Psoas muscle (tissue), 8 donors: ENCODE measurements around the gene SLAMF7. TPM values are rescaled to one million over a fixed set of nuclear protein-coding genes. Genes with fewer than 3 reads are reported as not detected.

Experiments
- ATAC-seq, 4 donors: fragments of 200-7000 bp; cut with Tn5 transposase; one replicate each; pipeline ENCODE4 v1.9.1; 2020; ENCODE audit warnings: moderate library complexity in 3 of 4, mild to moderate bottlenecking in 2 of 4
- DNase-seq, 2 donors: peaks; one replicate each; pipeline ENCODE4 v3.0.0-alpha.2; 2020
- H3K27ac ChIP-seq: fragments of 200-600 bp; one replicate; pipeline ENCODE4 v1.8.0; 2022
- H3K27me3 ChIP-seq, 3 donors: fragments of 200-600 bp in 1 of 3; one replicate each; pipeline versions ENCODE4 v1.6.1 to v1.8.0; 2013 to 2022; ENCODE audit warnings: low read length in 2 of 3, mild to moderate bottlenecking in 2 of 3, moderate library complexity in 1 of 3; ENCODE audit not compliant: insufficient read depth in 3 of 3
- H3K36me3 ChIP-seq, 2 donors: fragments of 200-600 bp in 1 of 2; one replicate each; pipeline versions ENCODE4 v1.6.1 to v1.8.0; 2013 to 2022; ENCODE audit warnings: low read depth in 1 of 2, mild to moderate bottlenecking in 1 of 2, moderate library complexity in 1 of 2; ENCODE audit not compliant: insufficient read depth in 1 of 2
- H3K4me1 ChIP-seq: fragments of 200-600 bp; one replicate; pipeline ENCODE4 v1.8.0; 2022
- H3K4me3 ChIP-seq: fragments of 200-600 bp; one replicate; pipeline ENCODE4 v1.8.0; 2022; ENCODE audit warnings: mild to moderate bottlenecking
- H3K9me3 ChIP-seq: fragments of 200-600 bp; one replicate; pipeline ENCODE4 v1.8.0; 2022
- WGBS, 3 donors: extraction: QIAGEN DNeasy Blood & Tissue Kit; methylation state at CpG; one replicate each; pipeline versions ENCODE4 v1.1.6 to v1.1.7; 2013; 5-methylcytosine and 5-hydroxymethylcytosine counted together
- intact Hi-C, 2 donors: fragments of 100-400 bp; cut with DNase I; formaldehyde crosslinking; loops; one replicate each; pipeline versions ENCODE4 v1.11.0 to v1.14.2; 2022
- polyA plus RNA-seq, 3 donors: library from polyadenylated mRNA; stranded (reverse); fragments of 200-250 nt; gene quantifications; one replicate each; pipeline ENCODE4 v1.2.3, GENCODE V29; 2013
- total RNA-seq, 4 donors: library from RNA; stranded (reverse); fragmentation: NEBNext Ultra II Directional in 2 of 4; extraction: Animal tissue kit (Norgen Biotek cat#: 25700) in 2 of 4; gene quantifications; one replicate each; pipeline versions ENCODE4 v1.2.1 to v1.2.4, GENCODE V29; 2021 to 2023
- TF ChIP-seq, protein P1 (sequence below): fragments of 200-600 bp; IDR thresholded peaks from one replicate; pipeline ENCODE4 v1.8.0; 2022; ENCODE audit warnings: antibody characterized with exemption
- donor health status: healthy with polysubstance abuse.
- donor health status: DM: no; HTN: no; CAD: no; lungs with moderate emphysema.
- donor health status: Bipolar disorder and iron deficiency.
- donor health status: healthy.
- donor health status: DM: yes; HTN: yes; CAD: no.
- donor health status: DM: no; HTN: no; CAD: no.
- donor health status: DM: no; HTN: no; CAD: no.
- donor health status: DM: yes; HTN: yes; CAD: no.

SLAMF7 gene
- total and polyA plus RNA-seq, 7 donors, result 0.06 to 0.79 (median 0.38) TPM; not detected in 1

DNA sequence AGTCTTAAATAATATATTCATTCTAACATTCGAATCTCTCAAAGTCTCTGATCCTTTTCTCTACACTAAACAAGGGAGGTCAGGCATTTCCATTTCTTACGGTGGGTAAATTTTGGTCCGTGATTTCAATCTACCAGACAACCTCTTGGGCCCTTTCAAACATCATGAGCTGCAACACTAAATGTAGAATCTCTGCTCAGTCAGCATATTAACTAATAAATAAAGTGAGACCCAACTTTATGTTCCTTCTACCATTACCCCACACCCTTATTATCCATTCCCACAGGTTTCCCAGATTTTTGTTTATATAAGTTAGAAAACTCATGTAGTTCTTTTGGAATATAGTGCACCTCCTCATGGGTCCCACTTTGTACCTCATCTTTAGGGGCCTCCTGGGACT lies 24.9 kb downstream of the SLAMF7 start:
- no peaks in the 10 kb centered on the region for H3K36me3 ChIP-seq
- 77 to 82% (median 78%) methylated on average over 3 of the region's 3 CpGs for WGBS, 3 donors
- no peak overlapping the region for H3K27ac ChIP-seq
- peaks cover 0 to 4% (median 0%) of the 10 kb centered on the region in 3 donors for H3K27me3 ChIP-seq
- TF ChIP-seq, protein P1, sequence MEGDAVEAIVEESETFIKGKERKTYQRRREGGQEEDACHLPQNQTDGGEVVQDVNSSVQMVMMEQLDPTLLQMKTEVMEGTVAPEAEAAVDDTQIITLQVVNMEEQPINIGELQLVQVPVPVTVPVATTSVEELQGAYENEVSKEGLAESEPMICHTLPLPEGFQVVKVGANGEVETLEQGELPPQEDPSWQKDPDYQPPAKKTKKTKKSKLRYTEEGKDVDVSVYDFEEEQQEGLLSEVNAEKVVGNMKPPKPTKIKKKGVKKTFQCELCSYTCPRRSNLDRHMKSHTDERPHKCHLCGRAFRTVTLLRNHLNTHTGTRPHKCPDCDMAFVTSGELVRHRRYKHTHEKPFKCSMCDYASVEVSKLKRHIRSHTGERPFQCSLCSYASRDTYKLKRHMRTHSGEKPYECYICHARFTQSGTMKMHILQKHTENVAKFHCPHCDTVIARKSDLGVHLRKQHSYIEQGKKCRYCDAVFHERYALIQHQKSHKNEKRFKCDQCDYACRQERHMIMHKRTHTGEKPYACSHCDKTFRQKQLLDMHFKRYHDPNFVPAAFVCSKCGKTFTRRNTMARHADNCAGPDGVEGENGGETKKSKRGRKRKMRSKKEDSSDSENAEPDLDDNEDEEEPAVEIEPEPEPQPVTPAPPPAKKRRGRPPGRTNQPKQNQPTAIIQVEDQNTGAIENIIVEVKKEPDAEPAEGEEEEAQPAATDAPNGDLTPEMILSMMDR, result no peak
- ATAC-seq (no peak), DNase-seq (no peak)
- H3K9me3 ChIP-seq, result no peaks in the 10 kb centered on the region
- H3K4me3 ChIP-seq, result no peak overlapping the region
- H3K4me1 ChIP-seq, result no peaks in the 10 kb centered on the region
- intact Hi-C loops, result no loop called here

DNA sequence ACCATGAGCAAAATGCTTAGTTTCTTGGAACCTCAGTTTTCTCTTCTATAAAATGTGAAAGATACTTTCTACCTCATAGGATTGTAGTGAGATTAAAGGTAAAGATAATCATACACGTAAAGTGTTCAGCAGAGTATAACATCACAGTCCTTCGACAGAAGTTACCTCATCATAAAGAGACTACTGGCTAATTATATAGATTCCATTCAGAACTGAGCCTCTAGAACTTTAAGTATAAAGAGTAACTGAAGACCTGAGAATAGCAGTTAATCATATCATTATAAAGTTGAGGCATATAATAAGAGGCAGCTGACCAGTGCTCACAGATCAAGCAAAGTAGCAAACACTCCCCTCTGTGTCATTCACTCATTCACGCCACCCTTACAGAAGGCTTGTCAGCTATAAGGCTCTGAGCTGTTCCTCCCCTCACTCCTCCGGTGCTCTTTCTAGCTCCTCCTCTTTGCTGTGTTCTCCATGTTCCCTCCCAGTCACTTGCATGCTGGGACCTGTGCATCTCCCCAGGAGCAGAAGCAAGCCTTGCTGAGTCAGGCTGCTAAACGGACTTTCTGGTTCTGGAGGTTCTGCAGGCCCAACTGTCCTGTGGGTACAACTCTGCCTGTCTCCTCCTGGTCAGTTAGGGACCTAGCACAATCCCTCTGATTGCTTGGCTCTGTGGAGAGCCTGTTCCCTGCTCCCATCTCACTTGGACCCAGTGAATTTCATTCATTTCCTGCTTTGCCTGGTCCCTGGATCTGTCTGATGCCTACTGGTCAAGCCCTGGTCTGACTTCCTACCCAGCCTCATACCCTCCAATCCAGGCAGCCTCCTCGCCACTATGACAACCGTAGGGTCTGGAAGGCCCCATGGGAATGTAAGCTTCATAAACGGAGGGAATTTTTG lies 28.6 kb downstream of the SLAMF7 start:
- WGBS, 3 donors, result 54 to 59% (median 55%) methylated on average over 8 of the region's 8 CpGs
- ATAC-seq, result no peak
- H3K4me3 ChIP-seq, result no peak overlapping the region

DNA sequence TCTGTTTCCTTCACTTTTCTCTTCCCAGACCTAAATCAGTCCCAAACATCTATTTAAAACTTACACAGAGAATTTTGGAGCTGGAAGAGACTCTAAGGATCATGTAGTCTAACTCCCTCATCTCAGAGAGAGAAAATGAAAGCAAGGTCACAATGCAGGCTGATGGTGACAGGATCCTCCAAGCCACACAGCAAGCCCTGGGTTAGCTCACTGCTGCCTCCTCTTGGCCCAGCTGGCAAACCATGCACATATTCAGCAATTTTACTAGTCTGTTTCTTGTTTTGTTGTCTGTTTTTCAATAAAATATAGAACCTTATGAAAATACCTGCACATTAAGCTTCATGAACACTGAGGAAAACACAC lies 29.2 kb downstream of the SLAMF7 start:
- DNase-seq (peak in 1 of 2 donors; percentile 56), ATAC-seq (no peak)
- H3K36me3 ChIP-seq, result no peaks in the 10 kb centered on the region
- peaks cover 0 to 4% (median 0%) of the 10 kb centered on the region in 3 donors for H3K27me3 ChIP-seq
- H3K27ac ChIP-seq, result no peak overlapping the region
- H3K4me1 ChIP-seq, result no peaks in the 10 kb centered on the region
- intact Hi-C loops, result no loop called here
- TF ChIP-seq, protein P1, result no peak
- H3K9me3 ChIP-seq, result no peaks in the 10 kb centered on the region
- H3K4me3 ChIP-seq, result no peak overlapping the region

More for the DNA sequence above, 28.6 kb downstream of the SLAMF7 start:
- peaks cover 0 to 4% (median 0%) of the 10 kb centered on the region in 3 donors for H3K27me3 ChIP-seq
- TF ChIP-seq, protein P1, result no peak
- H3K4me1 ChIP-seq, result no peaks in the 10 kb centered on the region
- DNase-seq, result no peak
- intact Hi-C loops, result no loop called here
- H3K27ac ChIP-seq, result no peak overlapping the region
- no peaks in the 10 kb centered on the region for H3K36me3 ChIP-seq
- no peaks in the 10 kb centered on the region for H3K9me3 ChIP-seq

DNA sequence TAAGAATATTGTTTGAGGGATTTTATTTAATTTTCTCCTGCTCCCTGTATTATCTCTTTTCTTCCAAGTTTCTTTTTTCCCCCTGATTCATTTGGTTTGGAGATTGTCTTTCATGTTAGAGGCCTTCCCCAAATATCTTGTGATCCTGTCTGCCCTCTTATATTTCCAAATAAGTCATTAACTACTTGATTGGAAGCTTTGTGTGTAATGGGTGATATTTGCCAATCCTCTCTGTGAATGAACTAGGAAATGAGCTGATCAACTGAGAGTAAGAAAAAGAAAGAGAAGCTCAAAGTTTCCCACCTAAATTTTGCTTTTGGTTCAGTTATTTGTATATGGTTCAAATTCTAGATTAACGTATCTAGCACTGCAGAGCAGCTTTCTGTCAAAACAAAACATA lies 33.3 kb downstream of the SLAMF7 start:
- DNase-seq (no peak), ATAC-seq (no peak)
- no peak overlapping the region for H3K27ac ChIP-seq
- H3K27me3 ChIP-seq, result no peaks in the 10 kb centered on the region
- H3K36me3 ChIP-seq, result no peaks in the 10 kb centered on the region
- H3K4me3 ChIP-seq, result no peak overlapping the region
- intact Hi-C loops, result no loop called here
- H3K9me3 ChIP-seq, result no peaks in the 10 kb centered on the region
- TF ChIP-seq, protein P1, result no peak
- H3K4me1 ChIP-seq, result no peaks in the 10 kb centered on the region
- 78 to 85% (median 80%) methylated on average over 1 of the region's 1 CpG for WGBS, 3 donors
